ENCODE measurements around the gene ZBTB38. TPM values are rescaled to one million over a fixed set of nuclear protein-coding genes. Genes with fewer than 3 reads are reported as not detected.
A peak's percentile ranks its signal among the peaks of the same experiment; 100 is the strongest.

The ZBTB38 gene
- total and polyA plus RNA-seq, 2 of the 13 experiments (the other 11 are each of a cell fraction or from before 2014, with no cell fraction given): 26.8 to 51.7 TPM

DNA sequence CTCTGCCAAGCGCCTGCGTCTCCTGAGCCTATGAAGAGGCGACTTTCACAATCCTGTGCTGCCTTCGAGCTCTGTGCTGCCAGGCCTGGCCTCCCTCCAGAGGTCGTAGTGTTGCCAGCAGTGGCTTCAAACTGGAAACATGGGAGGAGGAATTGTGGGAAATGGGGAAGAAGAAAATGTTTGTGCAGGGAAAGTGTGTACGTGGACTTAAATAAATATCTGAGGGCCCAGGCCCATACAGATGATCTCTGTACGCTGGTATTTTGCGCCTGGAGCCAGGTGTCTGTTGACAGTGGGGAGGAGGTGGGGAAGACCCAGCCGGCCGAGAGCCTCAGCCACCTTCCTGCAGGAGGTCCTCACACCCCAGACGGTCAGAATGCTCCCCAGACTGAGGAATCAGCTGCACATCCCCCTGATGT, 44.6 kb downstream of the ZBTB38 start (continued):
- no peak for TF ChIP-seq ZNF33B (CRISPR knock-in tag; IDR thresholded peaks at IDR 0.05)
- TF ChIP-seq KDM4B (CRISPR knock-in tag; IDR thresholded peaks at IDR 0.05): no peak
- peak; percentile 74 for TF ChIP-seq CEBPB (IDR thresholded peaks at IDR 0.05; ENCODE audit: borderline replicate concordance, low read depth, low read length)
- TF ChIP-seq AKNA (CRISPR knock-in tag; IDR thresholded peaks at IDR 0.05; ENCODE audit: borderline replicate concordance): no peak
- TF ChIP-seq GATAD2A (CRISPR knock-in tag; IDR thresholded peaks at IDR 0.05): peak; percentile 93
- TF ChIP-seq ZKSCAN5 (CRISPR knock-in tag; IDR thresholded peaks at IDR 0.05): no peak
- no peak for TF ChIP-seq U2AF2 (IDR thresholded peaks at IDR 0.05; ENCODE audit: low read depth, low read length)
- TF ChIP-seq ARNTL (CRISPR knock-in tag; IDR thresholded peaks at IDR 0.05): peak; percentile 55; the same call in 1 of the 2 replicates
- peak; percentile 18; the same call in 1 of the 2 replicates for TF ChIP-seq POLR2G (IDR thresholded peaks at IDR 0.05; ENCODE audit: low read depth, low read length)
- TF ChIP-seq SIX1 (CRISPR knock-in tag; IDR thresholded peaks at IDR 0.05; ENCODE audit: borderline replicate concordance): no peak
- TF ChIP-seq FLYWCH1 (CRISPR knock-in tag; IDR thresholded peaks at IDR 0.05): no peak
- TF ChIP-seq TBP (CRISPR knock-in tag; IDR thresholded peaks at IDR 0.05): 0 out of 2 replicates have a peak, but pooled peaks have one; percentile 53
- TF ChIP-seq ZBTB34 (CRISPR knock-in tag; IDR thresholded peaks at IDR 0.05): no peak
- TF ChIP-seq ZNF232 (CRISPR knock-in tag; IDR thresholded peaks at IDR 0.05; ENCODE audit: borderline replicate concordance): peak; percentile 74; the same call in 1 of the 2 replicates
- TF ChIP-seq KLF12 (CRISPR knock-in tag; IDR thresholded peaks at IDR 0.05; ENCODE audit: borderline replicate concordance): no peak
- TF ChIP-seq, protein P1, sequence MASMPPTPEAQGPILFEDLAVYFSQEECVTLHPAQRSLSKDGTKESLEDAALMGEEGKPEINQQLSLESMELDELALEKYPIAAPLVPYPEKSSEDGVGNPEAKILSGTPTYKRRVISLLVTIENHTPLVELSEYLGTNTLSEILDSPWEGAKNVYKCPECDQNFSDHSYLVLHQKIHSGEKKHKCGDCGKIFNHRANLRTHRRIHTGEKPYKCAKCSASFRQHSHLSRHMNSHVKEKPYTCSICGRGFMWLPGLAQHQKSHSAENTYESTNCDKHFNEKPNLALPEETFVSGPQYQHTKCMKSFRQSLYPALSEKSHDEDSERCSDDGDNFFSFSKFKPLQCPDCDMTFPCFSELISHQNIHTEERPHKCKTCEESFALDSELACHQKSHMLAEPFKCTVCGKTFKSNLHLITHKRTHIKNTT (CRISPR knock-in tag; IDR thresholded peaks at IDR 0.05): no peak
- peak; percentile 87 for TF ChIP-seq FOXK1 (CRISPR knock-in tag; IDR thresholded peaks at IDR 0.05; ENCODE audit: borderline replicate concordance, low read depth)
- TF ChIP-seq ZNF790 (CRISPR knock-in tag; IDR thresholded peaks at IDR 0.05; ENCODE audit: borderline replicate concordance): no peak
- TF ChIP-seq MXD4 (CRISPR knock-in tag; IDR thresholded peaks at IDR 0.05): no peak
- TF ChIP-seq, protein P2, sequence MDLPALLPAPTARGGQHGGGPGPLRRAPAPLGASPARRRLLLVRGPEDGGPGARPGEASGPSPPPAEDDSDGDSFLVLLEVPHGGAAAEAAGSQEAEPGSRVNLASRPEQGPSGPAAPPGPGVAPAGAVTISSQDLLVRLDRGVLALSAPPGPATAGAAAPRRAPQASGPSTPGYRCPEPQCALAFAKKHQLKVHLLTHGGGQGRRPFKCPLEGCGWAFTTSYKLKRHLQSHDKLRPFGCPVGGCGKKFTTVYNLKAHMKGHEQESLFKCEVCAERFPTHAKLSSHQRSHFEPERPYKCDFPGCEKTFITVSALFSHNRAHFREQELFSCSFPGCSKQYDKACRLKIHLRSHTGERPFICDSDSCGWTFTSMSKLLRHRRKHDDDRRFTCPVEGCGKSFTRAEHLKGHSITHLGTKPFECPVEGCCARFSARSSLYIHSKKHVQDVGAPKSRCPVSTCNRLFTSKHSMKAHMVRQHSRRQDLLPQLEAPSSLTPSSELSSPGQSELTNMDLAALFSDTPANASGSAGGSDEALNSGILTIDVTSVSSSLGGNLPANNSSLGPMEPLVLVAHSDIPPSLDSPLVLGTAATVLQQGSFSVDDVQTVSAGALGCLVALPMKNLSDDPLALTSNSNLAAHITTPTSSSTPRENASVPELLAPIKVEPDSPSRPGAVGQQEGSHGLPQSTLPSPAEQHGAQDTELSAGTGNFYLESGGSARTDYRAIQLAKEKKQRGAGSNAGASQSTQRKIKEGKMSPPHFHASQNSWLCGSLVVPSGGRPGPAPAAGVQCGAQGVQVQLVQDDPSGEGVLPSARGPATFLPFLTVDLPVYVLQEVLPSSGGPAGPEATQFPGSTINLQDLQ (CRISPR knock-in tag; IDR thresholded peaks at IDR 0.05): no peak
- no peak for TF ChIP-seq ZNF225 (CRISPR knock-in tag; IDR thresholded peaks at IDR 0.05)
- TF ChIP-seq ZNF138 (CRISPR knock-in tag; IDR thresholded peaks at IDR 0.05; ENCODE audit: low read depth): no peak

Measured in HepG2 (cell line).